GM12878 (cell line): ENCODE measurements around the gene AQP3. TPM values are rescaled to one million over a fixed set of nuclear protein-coding genes. Genes with fewer than 3 reads are reported as not detected.

Source experiments
- ASH2L ChIP-seq: fragments of 300-600, 200-600 bp; sonication (generic); IDR thresholded peaks from 2 replicates; pipeline ENCODE4 v1.6.1; 2017; ENCODE audit warnings: low read depth, mild to moderate bottlenecking, borderline replicate concordance
- ATF7 ChIP-seq: fragments of 450-650 bp; IDR thresholded peaks from 2 replicates; pipeline ENCODE4 v1.6.1; 2016; ENCODE audit warnings: low read depth, mild to moderate bottlenecking
- BMI1 ChIP-seq: fragments of 450-650 bp; IDR thresholded peaks from 2 replicates; pipeline ENCODE4 v1.6.1; 2016; ENCODE audit warnings: mild to moderate bottlenecking, moderate library complexity, borderline replicate concordance
- BRCA1 ChIP-seq: IDR thresholded peaks from 2 replicates; pipeline ENCODE4 v1.6.1; 2011; ENCODE audit warnings: low read depth, low read length, improper control_type of control experiment
- CBFB ChIP-seq: IDR thresholded peaks from 2 replicates; pipeline ENCODE4 v1.6.1; 2016; ENCODE audit warnings: antibody characterized with exemption, low read depth
- CHD2 ChIP-seq: IDR thresholded peaks from 2 replicates; pipeline ENCODE4 v1.6.1; 2011; ENCODE audit warnings: low read depth, low read length, improper control_type of control experiment, borderline replicate concordance
- CREM ChIP-seq: IDR thresholded peaks from 2 replicates; pipeline ENCODE4 v1.6.1; 2014; ENCODE audit warnings: antibody characterized with exemption, low read depth
- ETV6 ChIP-seq, 2 experiments: fragments of 450-650 bp in 1 of 2; IDR thresholded peaks in 1 of 2; conservative IDR thresholded peaks in 1 of 2; 2 replicates each; pipeline ENCODE4 v1.6.1; 2014; ENCODE audit warnings: antibody characterized with exemption in 1 of 2, borderline replicate concordance in 1 of 2, low read depth in 1 of 2, mild to moderate bottlenecking in 1 of 2, moderate library complexity in 1 of 2
- FOXM1 ChIP-seq: IDR thresholded peaks from 2 replicates; pipeline ENCODE4 v1.6.1; 2012; ENCODE audit warnings: low read depth, mild to moderate bottlenecking, inconsistent platforms, low read length, moderate library complexity
- HDAC6 ChIP-seq: fragments of 200-600 bp; sonication (generic); IDR thresholded peaks from one replicate; pipeline ENCODE4 v1.8.0; 2017; ENCODE audit warnings: antibody characterized with exemption; ENCODE audit not compliant: unreplicated experiment
- LARP7 ChIP-seq: fragments of 450-650 bp; IDR thresholded peaks from 2 replicates; pipeline ENCODE4 v1.6.1; 2017; ENCODE audit warnings: mild to moderate bottlenecking
- MYC ChIP-seq: IDR thresholded peaks from 2 replicates; pipeline ENCODE4 v1.6.1; 2011; ENCODE audit warnings: mild to moderate bottlenecking, low read length, moderate library complexity, inconsistent platforms; ENCODE audit not compliant: insufficient read depth, insufficient replicate concordance, insufficient read length, severe bottlenecking
- NFYA ChIP-seq: IDR thresholded peaks from 2 replicates; pipeline ENCODE4 v1.6.1; 2011; ENCODE audit warnings: low read depth, mild to moderate bottlenecking, low read length, improper control_type of control experiment, borderline replicate concordance
- POU2F2 ChIP-seq: IDR thresholded peaks from 3 replicates; pipeline ENCODE4 v1.6.1; 2011; ENCODE audit warnings: low read depth, mild to moderate bottlenecking, low read length, borderline replicate concordance
- RBBP5 ChIP-seq: fragments of 200-600 bp; sonication (generic); conservative IDR thresholded peaks from 2 replicates; pipeline ENCODE4 v1.6.1; 2016
- SIX5 ChIP-seq: IDR thresholded peaks from 2 replicates; pipeline ENCODE4 v1.6.1; 2011; ENCODE audit warnings: mild to moderate bottlenecking, low read depth, low read length, moderate library complexity; ENCODE audit not compliant: severe bottlenecking
- ZNF384 ChIP-seq: IDR thresholded peaks from 2 replicates; pipeline ENCODE4 v1.6.1; 2012; ENCODE audit warnings: low read depth, mild to moderate bottlenecking, low read length, improper control_type of control experiment, borderline replicate concordance
- ZSCAN29 ChIP-seq: fragments of 450-650 bp; IDR thresholded peaks from 2 replicates; pipeline ENCODE4 v1.6.1; 2017; ENCODE audit warnings: mild to moderate bottlenecking, moderate library complexity
- polyA plus RNA-seq, 11 experiments: library from polyadenylated mRNA; depleted of rRNA in 4 of 11; unstranded in 6 of 11; stranded (reverse) in 5 of 11; fragments of >200 nt; fragmentation: Nextera tagmentation in 4 of 11; fragmentation: Illumina TruSeq in 1 of 11; extraction: Ambion mirVana in 4 of 11; extraction: Trizol in 1 of 11; gene quantifications; 1 replicate in 1 of 11; 2 replicates in 10 of 11; pipeline versions ENCODE4 v1.2.1 to v1.2.3, GENCODE V29; 2011 to 2016; ENCODE audit warnings: inconsistent platforms in 2 of 11, missing spikeins in 2 of 11, low read depth in 1 of 11
- total RNA-seq, 4 experiments: library from RNA; depleted of rRNA in 3 of 4; stranded (reverse); fragments of >200 nt in 3 of 4; fragmentation: Illumina TruSeq in 1 of 4; extraction: Trizol in 1 of 4; gene quantifications; 2 replicates each; pipeline versions ENCODE4 v1.2.1 to v1.2.3, GENCODE V29; 2013 to 2021
- TF ChIP-seq, protein P1 (sequence below): fragments of 450-650 bp; IDR thresholded peaks from 2 replicates; pipeline ENCODE4 v1.6.1; 2016; ENCODE audit warnings: mild to moderate bottlenecking
- TF ChIP-seq, protein P2 (sequence below): IDR thresholded peaks from 2 replicates; pipeline ENCODE4 v1.6.1; 2011; ENCODE audit warnings: mild to moderate bottlenecking, low read depth, low read length, moderate library complexity; ENCODE audit not compliant: insufficient replicate concordance
- TF ChIP-seq, protein P3 (sequence below): fragments of 450-650 bp; IDR thresholded peaks from 2 replicates; pipeline ENCODE4 v1.6.1; 2018; ENCODE audit warnings: borderline replicate concordance, mild to moderate bottlenecking; ENCODE audit not compliant: partially characterized antibody
- TF ChIP-seq, protein P4 (sequence below): IDR thresholded peaks from 2 replicates; pipeline ENCODE4 v1.6.1; 2011; ENCODE audit warnings: low read depth, mild to moderate bottlenecking, low read length, moderate library complexity, borderline replicate concordance; ENCODE audit errors: extremely low read depth
- TF ChIP-seq, protein P5 (sequence below): fragments of 150-350 bp; IDR thresholded peaks from 2 replicates; pipeline ENCODE4 v1.6.1; 2014; ENCODE audit warnings: mild to moderate bottlenecking, low read depth, low read length

The AQP3 gene
- total and polyA plus RNA-seq, 10 of the 15 experiments (the other 5 are each of a cell fraction or from before 2014, with no cell fraction given) = 0.60 to 11.8 (median 4.5) TPM

DNA sequence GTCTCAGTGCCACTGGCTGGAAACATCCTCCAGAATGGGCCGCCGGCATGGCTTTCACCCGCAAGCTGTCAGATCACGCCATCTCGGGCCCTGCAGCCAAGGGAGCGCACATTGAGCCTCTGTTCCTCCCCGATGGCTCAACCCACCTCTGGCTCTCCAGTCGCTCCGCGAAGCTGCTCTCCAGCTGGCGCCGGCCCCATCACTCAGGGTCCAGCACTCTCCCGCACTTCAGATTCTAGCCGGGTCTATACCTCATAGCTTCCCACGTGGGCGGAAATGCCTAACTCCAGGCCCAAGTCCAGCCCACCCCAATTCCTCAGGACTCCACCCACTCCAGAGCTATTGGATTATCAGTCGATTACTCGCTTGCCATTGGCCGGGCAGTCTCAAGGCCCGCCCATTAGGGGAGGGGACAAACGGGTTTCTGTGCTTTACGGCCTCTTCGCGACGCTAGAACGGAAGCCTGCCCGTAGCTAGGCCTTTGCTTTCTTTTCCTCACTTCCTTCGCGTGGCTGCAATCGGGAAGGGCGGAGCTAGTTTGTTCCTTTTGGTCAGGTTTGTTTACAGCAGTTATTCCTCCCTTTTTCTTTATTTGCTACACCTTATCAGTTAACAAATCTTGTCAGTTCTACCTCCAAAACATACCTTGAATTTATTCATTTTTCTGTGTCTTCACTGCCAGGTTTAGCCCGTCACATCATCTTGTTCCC lies 26.4 kb upstream of the AQP3 start, which contains the start of gene NOL6 (continued):
- TF ChIP-seq, protein P1, sequence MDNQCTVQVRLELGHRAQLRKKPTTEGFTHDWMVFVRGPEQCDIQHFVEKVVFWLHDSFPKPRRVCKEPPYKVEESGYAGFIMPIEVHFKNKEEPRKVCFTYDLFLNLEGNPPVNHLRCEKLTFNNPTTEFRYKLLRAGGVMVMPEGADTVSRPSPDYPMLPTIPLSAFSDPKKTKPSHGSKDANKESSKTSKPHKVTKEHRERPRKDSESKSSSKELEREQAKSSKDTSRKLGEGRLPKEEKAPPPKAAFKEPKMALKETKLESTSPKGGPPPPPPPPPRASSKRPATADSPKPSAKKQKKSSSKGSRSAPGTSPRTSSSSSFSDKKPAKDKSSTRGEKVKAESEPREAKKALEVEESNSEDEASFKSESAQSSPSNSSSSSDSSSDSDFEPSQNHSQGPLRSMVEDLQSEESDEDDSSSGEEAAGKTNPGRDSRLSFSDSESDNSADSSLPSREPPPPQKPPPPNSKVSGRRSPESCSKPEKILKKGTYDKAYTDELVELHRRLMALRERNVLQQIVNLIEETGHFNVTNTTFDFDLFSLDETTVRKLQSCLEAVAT = 0 out of 2 replicates have a peak, but pooled peaks have one; percentile 83
- TF ChIP-seq NFYA (peak; percentile 64), CBFB (peak; percentile 69; the same call in 1 of the 2 replicates), CREM (peak; percentile 70), CHD2 (peak; percentile 92), ATF7 (0 out of 2 replicates have a peak, but pooled peaks have one; percentile 30), RBBP5 (no peak), ETV6 (conservative IDR thresholded peaks at IDR 0.05 in 1 of 2, IDR thresholded peaks at IDR 0.05 in 1 of 2; ENCODE audit: borderline replicate concordance in 1 of 2, low read depth in 1 of 2) (no peak), LARP7 (0 out of 2 replicates have a peak, but pooled peaks have one; percentile 53), POU2F2 (no peak; the same call in 1 of the 3 replicates), FOXM1 (no peak), ZSCAN29 (peak; percentile 90), SIX5 (peak; percentile 42), BMI1 (no peak), ASH2L (no peak), ZNF384 (no peak), MYC (peak; percentile 73), BRCA1 (no peak), HDAC6 (no peak)
- TF ChIP-seq, protein P2, sequence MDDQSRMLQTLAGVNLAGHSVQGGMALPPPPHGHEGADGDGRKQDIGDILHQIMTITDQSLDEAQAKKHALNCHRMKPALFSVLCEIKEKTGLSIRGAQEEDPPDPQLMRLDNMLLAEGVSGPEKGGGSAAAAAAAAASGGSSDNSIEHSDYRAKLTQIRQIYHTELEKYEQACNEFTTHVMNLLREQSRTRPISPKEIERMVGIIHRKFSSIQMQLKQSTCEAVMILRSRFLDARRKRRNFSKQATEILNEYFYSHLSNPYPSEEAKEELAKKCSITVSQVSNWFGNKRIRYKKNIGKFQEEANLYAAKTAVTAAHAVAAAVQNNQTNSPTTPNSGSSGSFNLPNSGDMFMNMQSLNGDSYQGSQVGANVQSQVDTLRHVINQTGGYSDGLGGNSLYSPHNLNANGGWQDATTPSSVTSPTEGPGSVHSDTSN = no peak
- TF ChIP-seq, protein P3, sequence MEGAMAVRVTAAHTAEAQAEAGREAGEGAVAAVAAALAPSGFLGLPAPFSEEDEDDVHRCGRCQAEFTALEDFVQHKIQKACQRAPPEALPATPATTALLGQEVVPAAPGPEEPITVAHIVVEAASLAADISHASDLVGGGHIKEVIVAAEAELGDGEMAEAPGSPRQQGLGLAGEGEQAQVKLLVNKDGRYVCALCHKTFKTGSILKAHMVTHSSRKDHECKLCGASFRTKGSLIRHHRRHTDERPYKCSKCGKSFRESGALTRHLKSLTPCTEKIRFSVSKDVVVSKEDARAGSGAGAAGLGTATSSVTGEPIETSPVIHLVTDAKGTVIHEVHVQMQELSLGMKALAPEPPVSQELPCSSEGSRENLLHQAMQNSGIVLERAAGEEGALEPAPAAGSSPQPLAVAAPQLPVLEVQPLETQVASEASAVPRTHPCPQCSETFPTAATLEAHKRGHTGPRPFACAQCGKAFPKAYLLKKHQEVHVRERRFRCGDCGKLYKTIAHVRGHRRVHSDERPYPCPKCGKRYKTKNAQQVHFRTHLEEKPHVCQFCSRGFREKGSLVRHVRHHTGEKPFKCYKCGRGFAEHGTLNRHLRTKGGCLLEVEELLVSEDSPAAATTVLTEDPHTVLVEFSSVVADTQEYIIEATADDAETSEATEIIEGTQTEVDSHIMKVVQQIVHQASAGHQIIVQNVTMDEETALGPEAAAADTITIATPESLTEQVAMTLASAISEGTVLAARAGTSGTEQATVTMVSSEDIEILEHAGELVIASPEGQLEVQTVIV = peak; percentile 99
- TF ChIP-seq, protein P4, sequence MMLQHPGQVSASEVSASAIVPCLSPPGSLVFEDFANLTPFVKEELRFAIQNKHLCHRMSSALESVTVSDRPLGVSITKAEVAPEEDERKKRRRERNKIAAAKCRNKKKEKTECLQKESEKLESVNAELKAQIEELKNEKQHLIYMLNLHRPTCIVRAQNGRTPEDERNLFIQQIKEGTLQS = peak; percentile 49; the same call in 1 of the 2 replicates
- TF ChIP-seq, protein P5, sequence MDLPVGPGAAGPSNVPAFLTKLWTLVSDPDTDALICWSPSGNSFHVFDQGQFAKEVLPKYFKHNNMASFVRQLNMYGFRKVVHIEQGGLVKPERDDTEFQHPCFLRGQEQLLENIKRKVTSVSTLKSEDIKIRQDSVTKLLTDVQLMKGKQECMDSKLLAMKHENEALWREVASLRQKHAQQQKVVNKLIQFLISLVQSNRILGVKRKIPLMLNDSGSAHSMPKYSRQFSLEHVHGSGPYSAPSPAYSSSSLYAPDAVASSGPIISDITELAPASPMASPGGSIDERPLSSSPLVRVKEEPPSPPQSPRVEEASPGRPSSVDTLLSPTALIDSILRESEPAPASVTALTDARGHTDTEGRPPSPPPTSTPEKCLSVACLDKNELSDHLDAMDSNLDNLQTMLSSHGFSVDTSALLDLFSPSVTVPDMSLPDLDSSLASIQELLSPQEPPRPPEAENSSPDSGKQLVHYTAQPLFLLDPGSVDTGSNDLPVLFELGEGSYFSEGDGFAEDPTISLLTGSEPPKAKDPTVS = no peak
